ENCODE results near the gene PLIN4. TPM values are rescaled to one million over a fixed set of nuclear protein-coding genes. Genes with fewer than 3 reads are reported as not detected.
"Not testable (repeated sequence)": the region's sequence is repeated elsewhere in the genome, so short reads cannot be mapped to it uniquely, and the experiment has no call there.

Gene PLIN4
- total RNA-seq, 4 donors from 2014 or later, result 1.3 to 6.6 (median 3.7) TPM

DNA sequence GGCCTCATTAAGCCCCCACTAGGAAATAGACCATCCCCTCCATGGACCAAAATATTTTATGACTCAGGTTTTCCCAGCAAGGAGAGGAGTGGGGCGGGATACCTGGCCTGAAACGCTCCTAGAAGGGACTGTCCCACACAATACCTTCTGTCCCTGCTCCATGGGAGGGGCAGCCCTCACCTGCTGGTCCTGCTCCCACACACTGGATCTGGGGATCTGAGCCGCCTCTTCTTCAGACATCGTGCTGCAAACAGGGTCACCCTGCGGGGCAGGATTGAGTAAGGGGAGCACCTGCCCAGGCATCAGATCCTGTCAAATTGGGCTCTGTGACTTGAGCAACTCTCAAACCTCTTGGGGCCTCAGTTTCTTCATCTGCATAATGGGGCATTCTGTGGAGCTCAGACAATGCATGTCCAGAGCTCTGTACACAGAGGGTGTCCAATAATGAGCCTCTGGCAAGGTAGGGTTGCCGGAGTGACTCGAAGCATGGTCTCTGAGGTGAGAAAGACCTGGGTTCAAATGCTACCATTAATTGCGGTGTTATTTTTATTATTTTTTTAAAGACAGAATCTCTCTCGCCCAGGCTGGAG lies 15.6 kb upstream of the PLIN4 start:
- Histone ChIP-seq H3K4me3 (replicated peaks in 1 of 3) (no peak overlapping the region), H3K36me3 (no peaks in the 10 kb centered on the region), H3K4me1 (peaks cover 8 to 9% of the 10 kb centered on the region in 2 donors), H3K27ac (no peak overlapping the region), H3K27me3 (no peaks in the 10 kb centered on the region), H3K9me3 (no peaks in the 10 kb centered on the region)
- TF ChIP-seq POLR2A (IDR thresholded peaks at IDR 0.05), result no peak
- TF ChIP-seq, protein P1, sequence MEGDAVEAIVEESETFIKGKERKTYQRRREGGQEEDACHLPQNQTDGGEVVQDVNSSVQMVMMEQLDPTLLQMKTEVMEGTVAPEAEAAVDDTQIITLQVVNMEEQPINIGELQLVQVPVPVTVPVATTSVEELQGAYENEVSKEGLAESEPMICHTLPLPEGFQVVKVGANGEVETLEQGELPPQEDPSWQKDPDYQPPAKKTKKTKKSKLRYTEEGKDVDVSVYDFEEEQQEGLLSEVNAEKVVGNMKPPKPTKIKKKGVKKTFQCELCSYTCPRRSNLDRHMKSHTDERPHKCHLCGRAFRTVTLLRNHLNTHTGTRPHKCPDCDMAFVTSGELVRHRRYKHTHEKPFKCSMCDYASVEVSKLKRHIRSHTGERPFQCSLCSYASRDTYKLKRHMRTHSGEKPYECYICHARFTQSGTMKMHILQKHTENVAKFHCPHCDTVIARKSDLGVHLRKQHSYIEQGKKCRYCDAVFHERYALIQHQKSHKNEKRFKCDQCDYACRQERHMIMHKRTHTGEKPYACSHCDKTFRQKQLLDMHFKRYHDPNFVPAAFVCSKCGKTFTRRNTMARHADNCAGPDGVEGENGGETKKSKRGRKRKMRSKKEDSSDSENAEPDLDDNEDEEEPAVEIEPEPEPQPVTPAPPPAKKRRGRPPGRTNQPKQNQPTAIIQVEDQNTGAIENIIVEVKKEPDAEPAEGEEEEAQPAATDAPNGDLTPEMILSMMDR (IDR thresholded peaks at IDR 0.05), result no peak
- 83 to 84% methylated on average over 8 to 9 of the region's 9 CpGs for WGBS, 2 donors
- intact Hi-C loops (cut with DNase I), result no loop called here
- DNase-seq, result no peak

- no peak for DNase-seq
- TF ChIP-seq, protein P1 (IDR thresholded peaks at IDR 0.05), result no peak
- no peak for TF ChIP-seq POLR2A (IDR thresholded peaks at IDR 0.05)
- intact Hi-C loops (cut with DNase I), result no loop called here
- Histone ChIP-seq H3K4me1 (peaks cover 8 to 9% of the 10 kb centered on the region in 2 donors), H3K9me3 (no peaks in the 10 kb centered on the region), H3K27me3 (no peaks in the 10 kb centered on the region), H3K4me3 (replicated peaks in 1 of 3) (no peak overlapping the region), H3K36me3 (no peaks in the 10 kb centered on the region), H3K27ac (no peak overlapping the region)
- 84 to 90% methylated on average over 4 to 9 of the region's 9 CpGs for WGBS, 2 donors
These were observed 15.0 kb upstream of the PLIN4 start for GRCh38 chr19:4533334-4533733.

- Histone ChIP-seq H3K27ac (no peak overlapping the region), H3K4me3 (replicated peaks in 1 of 3) (no peak overlapping the region), H3K27me3 (no peaks in the 10 kb centered on the region), H3K4me1 (peaks cover 8 to 9% of the 10 kb centered on the region in 2 donors), H3K36me3 (no peaks in the 10 kb centered on the region), H3K9me3 (no peaks in the 10 kb centered on the region)
- intact Hi-C loops (cut with DNase I), result no loop called here
- TF ChIP-seq, protein P1 (IDR thresholded peaks at IDR 0.05), result no peak
- no peak for TF ChIP-seq POLR2A (IDR thresholded peaks at IDR 0.05)
- WGBS, 2 donors, result 67 to 73% methylated on average over 9 to 18 of the region's 28 CpGs
- peak; percentile 10 to 14 for DNase-seq
These were observed 13.4 kb upstream of the PLIN4 start for GRCh38 chr19:4531562-4532165.

GRCh38 chr19:4529924-4530522 lies 11.7 kb upstream of the PLIN4 start:
- H3K4me3 ChIP-seq (replicated peaks in 1 of 3), result no peak overlapping the region
- H3K36me3 ChIP-seq, result no peaks in the 10 kb centered on the region
- H3K27me3 ChIP-seq, result no peaks in the 10 kb centered on the region
- WGBS, 2 donors, result 79 to 82% methylated on average over 14 of the region's 14 CpGs
- H3K4me1 ChIP-seq, result peaks cover under 1 to 1% of the 10 kb centered on the region in 2 donors
- no peak overlapping the region for H3K27ac ChIP-seq
- intact Hi-C loops (cut with DNase I), result loop anchor here (10.0 kb wide), 1 partner anchor 265 kb away; no protein-coding TSS in a partner anchor
- TF ChIP-seq, protein P1 (IDR thresholded peaks at IDR 0.05), result no peak
- no peak for TF ChIP-seq POLR2A (IDR thresholded peaks at IDR 0.05)
- H3K9me3 ChIP-seq, result no peaks in the 10 kb centered on the region
- no peak for DNase-seq

DNA sequence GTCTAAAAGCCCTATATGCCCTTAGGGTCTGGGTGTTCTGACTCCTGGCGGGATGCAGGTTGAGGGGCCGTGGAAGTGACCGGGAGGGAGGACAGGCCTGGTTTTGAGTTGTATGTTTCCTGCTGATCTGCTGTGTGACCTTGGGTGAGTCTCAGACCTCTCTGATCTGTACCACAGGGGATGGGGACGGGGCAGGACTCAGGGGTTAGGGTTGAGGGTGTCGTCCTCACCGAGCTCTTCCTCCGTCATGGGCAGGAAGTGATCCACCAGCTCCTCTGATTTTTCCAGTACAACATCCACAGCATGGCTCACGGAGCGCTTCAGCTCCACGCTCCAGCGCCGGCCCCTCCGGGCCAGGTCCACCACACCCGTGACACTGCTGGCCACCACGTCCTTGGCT lies 10.6 kb upstream of the PLIN4 start:
- no peak for TF ChIP-seq POLR2A (IDR thresholded peaks at IDR 0.05)
- TF ChIP-seq, protein P1 (IDR thresholded peaks at IDR 0.05), result no peak
- DNase-seq, result no peak
- Histone ChIP-seq H3K4me3 (replicated peaks in 1 of 3) (no peak overlapping the region), H3K27ac (no peak overlapping the region), H3K27me3 (no peaks in the 10 kb centered on the region), H3K36me3 (no peaks in the 10 kb centered on the region), H3K9me3 (no peaks in the 10 kb centered on the region), H3K4me1 (no peaks in the 10 kb centered on the region)
- 72 to 84% methylated on average over 15 of the region's 15 CpGs for WGBS, 2 donors
- intact Hi-C loops (cut with DNase I), result loop anchor here (10.0 kb wide), 1 partner anchor 264 kb away; no protein-coding TSS in a partner anchor

GRCh38 chr19:4527377-4527776 lies 9.1 kb upstream of the PLIN4 start:
- intact Hi-C loops (cut with DNase I), result loop anchor here (10.0 kb wide), 1 partner anchor 263 kb away; no protein-coding TSS in a partner anchor
- not testable (repeated sequence) for H3K36me3 ChIP-seq; H3K27ac ChIP-seq; H3K9me3 ChIP-seq; DNase-seq; H3K4me1 ChIP-seq; H3K4me3 ChIP-seq (replicated peaks in 1 of 3); H3K27me3 ChIP-seq
- WGBS, 2 donors, result 80 to 83% methylated on average over 8 of the region's 8 CpGs
